GM18870 (cell line): Measurements from ENCODE around the gene PLEKHM3.

Experiments
- ATAC-seq: cut with Tn5 transposase; IDR thresholded peaks from one replicate; pipeline ENCODE4 v1.9.1; 2021; ENCODE audit warnings: moderate library complexity; ENCODE audit not compliant: unreplicated experiment

The PLEKHM3 gene

DNA sequence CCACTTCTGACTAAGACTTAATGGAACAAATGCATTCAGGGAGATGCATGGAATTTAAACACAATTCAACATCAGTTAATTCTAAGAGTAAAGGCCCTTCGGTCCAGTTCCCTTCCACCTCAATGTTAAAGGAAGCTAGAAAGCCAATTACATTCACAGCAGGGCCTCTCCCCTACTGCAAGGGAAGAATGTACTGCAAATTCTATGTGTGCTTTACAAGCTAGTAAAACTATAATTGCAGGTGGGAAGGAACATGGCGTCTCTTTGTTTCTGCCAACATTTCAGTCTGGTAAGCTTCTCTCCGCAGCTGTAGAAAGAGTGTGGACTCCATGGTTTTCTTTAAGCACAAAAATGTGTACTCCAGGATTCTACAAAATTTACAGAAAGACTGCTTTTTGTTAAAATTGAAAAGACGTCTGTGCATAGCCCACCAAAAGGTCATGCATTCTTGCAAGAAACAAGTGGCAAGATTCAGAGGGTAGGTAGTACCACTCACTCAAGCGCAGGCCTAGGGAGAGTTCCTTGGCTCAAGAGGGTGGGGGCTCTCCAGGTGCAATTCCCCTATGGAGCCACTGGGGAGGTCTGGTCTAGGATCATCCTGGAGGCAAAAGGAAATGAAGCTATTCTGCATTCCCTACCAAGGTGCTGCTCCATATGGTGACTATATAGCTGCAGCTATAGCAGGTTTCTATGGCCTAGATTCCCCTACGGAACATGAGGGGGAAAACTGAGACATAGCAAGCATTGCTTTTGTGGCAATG lies 128.6 kb downstream of the PLEKHM3 start:
- no peak for ATAC-seq

DNA sequence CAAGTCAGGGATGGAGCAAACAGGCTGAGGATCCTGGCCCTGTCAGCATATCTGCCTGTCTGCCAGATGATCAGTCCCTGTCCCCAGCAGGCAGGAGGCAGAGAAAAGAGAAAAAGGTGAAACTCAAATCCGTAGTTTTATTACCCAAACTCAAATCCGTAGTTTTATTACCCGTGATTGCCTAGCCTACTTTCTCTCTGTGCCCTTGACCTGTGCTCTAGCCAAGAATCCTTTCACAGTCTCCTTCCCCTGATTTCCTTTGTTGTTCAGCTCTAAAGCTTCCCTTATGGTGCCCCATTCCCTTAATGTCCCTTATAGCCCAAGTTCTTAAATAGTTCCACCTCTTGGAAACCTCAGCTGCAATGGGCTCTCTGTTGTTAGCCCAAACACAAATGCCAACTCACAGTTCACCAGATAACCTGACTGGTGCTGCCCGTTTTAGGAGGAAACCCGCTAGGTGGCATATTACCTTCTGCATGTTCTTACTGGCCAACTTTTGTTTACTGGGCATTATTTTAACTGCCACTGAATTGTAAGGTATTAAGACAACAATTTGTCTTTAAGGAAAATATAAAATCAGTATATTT lies 130.0 kb downstream of the PLEKHM3 start:
- ATAC-seq, result no peak

DNA sequence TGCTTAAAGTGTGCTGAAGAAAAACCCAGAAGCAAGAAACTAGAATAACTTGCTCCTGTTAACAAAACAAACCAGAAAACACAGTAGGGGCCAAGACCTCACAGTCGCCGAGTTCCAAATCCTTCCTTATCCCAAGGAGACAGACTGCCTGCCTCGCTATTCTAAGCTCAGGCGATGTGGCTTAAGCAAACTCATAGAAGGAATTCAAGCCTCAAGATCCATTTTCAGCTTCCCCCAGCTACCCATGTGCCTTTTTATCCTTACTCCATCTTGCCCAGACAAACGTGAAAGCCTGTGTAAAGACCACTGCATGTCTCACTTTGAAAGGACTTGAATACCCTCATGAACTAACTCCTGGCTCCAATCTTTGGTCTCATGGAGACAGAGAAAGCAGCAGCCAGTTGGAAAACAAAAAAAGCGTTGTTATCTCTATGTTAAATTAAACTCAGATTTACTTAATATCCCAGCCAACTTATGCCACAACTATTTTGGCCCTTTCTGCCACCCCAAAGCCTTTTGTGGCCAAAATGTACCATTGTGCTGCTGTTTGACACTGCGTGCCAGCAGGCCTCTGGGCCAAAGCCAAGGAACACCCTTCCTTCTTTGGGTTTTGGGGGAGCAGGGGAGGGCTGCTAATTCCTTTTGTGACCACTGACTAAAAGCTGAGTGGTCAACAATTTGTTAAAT lies 132.5 kb downstream of the PLEKHM3 start:
- ATAC-seq, result no peak

DNA sequence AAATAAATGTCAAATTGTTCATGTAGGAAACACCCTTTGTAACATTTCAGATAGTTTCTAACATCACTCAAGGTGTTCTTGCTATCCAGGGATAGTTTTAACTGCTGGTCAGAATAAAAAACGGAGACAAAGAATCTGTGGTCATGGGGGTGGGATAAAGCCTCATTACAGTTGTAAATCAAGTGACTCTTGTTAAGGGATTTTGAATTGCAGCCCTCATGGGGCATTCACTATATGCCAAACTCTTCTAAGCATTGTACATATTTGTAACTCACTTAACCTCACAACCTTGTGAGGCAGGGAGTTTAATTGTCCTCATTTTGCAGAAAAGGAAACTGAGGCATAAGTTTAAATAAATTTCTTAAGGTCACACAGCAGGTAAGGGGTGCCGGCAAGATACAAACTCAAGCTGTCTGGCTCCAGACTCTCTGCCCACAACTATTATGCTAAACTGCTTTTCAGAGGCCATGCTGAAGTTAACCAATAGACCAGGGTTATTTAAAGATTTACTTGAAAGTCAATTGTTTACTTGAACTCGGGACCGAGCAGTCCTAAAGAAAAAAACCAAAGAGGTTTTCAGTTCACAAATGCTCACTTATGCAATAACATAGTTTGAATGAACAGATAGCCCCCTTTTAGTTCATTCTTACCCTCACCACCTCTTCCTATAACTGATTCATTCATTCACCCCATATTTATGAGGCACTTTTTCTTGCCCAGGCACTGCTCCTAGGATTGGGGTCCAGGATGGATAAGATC lies 134.1 kb downstream of the PLEKHM3 start:
- no peak for ATAC-seq

DNA sequence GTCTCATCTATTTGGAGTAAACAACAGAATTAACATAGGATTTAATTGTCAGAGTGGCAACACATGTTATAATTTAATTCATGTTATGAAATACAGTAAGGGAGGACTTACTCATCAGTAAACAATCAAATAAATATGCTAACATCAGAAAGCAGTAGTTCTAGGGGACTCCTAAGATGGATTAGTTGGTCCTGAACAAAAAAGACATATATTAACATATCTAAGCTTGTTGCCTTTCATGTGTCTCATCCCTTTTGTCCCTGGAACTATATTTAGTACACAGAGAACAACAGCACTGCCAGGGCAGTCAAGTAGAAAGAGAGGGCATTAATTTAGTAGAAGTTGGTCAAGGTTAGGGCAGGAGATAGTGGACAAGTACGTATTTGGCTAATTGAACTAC lies 137.8 kb downstream of the PLEKHM3 start:
- no peak for ATAC-seq

DNA sequence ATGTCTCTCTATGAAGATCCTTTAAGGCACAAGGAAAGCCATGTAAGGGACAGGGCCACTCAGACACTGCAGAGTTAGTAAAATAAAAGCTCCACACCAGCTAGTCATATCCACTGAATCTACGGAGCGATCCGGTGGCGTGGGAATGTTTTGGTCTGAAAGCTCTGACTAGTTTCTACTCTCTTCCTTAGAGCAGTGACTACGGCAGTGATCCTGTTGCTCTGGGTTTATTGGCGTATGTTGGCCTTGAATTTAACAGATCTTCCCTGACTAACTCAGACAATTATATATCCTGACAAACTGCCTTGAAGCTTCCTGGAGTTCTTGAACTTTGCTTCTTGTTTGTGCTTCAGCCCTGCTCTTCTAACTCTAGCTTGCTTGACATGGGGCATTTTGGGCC lies 140.3 kb downstream of the PLEKHM3 start:
- no peak for ATAC-seq

DNA sequence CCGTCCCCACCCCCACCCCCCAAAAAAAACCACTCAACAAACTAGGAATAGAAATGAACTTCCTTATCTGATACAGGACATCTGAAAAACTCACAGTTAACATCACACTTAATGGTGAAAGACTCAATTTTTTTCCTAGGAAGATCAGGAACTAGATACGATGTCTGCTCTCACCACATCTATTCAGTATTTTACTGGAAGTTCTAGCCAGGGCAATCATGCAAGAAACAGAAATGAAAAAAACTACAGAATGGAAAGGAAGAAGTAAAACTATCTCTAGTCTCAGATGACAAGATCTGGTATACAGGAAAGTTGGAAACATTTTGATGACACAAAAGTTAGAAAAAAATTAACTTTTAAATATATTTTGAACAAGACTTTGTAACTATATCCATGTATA lies 141.2 kb downstream of the PLEKHM3 start:
- ATAC-seq, result no peak

DNA sequence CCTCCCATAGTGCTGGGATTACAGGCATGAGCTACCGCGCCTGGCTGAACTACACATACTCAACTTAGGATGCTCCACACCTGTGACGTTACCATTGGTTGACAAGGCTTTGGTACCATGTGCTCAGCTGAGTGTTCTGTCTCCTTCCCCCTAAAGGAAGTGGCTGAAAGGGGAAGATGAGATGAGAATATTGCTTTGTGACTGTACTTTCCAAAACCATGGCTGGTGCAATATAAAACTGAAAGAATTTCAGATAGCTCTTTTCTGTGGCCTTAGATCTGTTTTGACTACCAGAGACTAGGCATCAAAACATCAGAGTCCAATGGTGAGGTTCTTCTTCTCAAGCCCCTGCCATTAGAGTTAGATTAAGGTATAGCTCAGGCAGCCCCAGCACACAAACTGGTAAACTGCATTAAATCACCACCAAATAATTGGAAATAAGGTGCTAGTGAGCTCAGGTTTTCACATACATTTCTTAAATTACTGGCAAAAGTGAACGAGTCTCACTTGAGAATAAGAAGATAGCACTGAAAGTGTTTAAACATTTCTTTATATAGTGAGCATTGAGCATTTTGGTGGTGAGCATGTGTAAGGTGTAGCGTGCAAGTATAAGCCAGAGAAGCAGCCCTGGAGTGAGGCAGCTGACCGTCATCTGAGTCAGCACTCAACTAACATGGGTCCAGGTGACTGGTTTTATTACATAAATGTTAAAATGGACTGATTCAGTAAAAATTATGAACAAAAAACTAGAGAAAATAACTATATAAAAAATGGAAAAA lies 142.1 kb downstream of the PLEKHM3 start:
- peak; percentile 66 for ATAC-seq

DNA sequence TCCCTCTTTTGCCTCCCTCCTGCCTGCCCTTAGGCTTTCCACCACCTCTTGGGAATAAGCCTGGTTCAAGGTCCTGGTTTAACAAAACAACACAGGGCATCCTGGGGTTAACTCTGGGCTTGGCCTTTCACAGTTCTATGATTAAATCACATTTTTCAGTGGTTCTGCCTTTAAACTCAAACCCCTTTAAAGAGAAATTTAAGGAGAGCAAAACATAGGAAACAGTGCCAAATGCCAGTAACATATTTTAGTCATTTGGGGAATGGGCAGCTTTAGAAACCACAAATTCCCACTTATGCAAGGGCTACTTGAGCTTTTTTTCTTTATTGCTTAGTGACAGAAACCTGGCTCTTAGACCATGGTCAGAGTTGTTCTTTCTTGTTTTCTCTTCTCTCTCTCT lies 143.4 kb downstream of the PLEKHM3 start:
- ATAC-seq, result no peak

DNA sequence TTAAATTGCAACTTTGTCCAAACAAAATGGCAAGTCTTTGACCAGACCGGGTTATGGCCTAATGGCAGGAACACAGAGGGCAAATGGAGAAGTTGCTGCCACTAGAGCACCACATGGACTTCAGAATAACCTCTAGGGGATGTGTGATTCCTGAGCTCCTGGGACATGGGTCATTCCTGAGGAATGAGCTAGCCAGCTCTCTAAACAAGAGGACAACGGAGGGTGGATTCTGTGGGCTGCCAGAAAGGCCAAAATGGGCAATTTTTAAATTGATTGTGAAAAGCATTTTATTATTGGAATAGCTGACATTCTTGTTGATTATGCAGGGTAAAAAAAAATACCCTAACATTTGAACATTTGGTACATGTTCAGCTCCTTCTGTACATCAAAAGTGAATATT lies 145.8 kb downstream of the PLEKHM3 start:
- ATAC-seq, result no peak

DNA sequence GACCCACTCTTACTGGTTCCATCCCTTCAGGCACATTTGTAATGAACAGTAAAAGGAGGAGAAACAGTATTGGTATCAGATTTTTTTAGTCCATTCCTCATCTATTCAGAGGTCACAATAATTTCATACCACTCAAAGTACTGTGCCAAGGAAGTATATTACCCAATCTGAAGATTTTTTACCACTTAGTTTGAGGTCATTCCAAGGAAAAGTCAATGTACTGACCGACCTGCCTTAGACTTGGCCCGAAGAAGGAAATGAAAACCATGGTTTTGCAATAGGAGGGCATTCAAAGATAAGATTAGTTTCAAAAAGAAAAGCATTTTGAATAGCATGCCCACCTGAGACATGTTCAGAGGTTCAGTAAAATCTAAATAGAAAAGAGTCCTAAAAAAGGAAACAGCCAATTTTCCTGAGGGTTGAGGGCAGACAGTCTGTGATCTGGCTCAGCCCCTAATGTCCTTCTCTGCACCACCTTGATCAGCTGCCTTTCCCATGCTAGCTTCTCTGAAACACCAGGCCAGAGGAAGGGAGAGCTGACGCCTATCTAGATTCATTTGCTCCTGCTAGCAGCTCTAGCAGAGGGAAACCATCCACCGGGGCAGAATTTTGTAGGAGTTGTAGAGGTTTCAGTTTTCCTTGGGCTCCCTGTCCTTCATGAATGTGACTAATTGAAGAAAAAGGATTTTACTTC lies 148.3 kb downstream of the PLEKHM3 start:
- ATAC-seq, result no peak

DNA sequence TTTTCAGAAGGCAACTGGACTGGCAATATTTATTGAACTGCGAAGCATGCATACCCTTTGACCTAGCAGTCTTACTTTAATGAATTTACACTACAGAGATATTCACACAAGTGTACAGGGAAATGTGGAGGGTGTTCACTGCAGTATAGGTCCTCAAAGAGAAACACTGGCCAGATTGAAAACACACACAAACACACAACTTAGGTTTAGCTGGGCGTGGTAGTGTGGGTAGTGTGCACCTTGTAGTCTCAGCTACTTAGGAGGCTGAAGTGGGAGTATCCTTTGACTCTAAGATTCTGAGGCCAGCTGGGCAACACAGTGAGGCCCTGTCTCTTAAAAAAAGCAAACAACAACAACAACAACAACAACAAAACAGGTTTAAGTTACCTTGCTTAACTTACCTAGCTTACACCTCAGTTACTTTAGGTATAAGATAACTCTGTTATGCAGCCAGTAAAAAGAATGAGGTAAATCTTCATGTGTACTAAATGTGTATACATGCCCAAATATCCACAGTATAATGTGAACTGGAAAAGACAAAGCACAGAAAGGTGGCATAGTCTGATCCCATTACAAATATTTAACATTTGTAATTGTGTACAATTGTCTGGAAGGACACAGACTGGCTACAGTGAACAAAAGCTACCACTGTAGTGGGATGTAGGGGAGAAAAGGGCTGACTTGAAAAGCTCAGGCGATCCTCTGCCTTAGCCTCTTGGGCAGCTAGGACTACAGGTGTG lies 149.7 kb downstream of the PLEKHM3 start:
- no peak for ATAC-seq

DNA sequence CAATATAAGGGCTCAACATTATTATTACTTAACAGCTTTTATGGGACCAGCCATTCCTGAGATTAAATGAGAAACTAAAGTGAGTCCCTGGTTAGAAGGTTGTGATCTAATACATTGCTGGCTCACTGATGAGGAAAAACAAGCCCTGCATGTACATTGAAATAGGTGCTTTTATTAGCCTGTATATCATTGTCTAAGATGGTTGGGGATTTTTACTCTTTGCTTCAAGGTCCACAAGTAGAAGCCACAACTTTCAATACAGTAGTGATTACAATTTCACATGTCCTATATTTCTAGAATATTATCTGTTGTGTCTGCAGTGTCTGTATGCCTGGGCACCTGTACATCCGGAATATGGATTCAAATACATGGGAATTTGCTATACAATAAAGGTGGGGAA lies 151.5 kb downstream of the PLEKHM3 start:
- peak; percentile 82 for ATAC-seq

DNA sequence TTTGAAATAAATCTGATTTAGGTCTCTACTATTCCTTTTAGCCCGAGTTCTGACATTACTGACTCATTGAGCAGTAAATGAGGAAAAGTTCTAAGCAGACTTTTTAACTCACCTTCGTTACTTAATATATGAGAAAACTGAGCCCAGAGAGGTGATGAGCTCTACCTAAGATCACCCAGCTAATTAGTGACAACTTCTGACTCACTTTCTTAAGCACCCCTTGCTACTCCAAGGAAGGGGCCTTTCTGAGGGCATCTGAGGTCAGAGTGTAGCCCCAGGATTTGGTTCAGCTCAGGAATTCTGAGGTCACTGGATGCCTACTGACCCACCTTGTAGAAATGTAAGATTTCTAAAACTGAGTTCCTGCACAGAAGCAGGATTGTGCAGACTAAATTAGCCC lies 153.4 kb downstream of the PLEKHM3 start:
- no peak for ATAC-seq

DNA sequence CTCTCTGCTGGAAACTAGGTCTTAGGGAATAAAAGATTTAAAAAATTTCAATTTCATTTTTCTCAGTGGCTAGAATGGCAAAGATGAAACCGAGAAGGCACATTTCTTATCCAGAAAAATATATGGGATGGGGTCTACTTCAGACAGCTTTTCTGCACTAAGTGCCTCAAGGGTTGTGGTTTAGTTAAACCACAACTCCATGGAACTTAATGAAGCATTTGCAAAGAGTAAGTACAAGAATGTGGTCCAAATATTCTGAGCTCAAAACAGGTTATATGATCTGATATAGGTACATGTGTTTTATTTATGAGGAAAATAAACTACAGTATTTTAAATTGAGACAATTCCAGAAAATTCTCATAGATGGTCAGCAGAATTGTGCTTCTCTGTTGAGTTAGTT lies 153.8 kb downstream of the PLEKHM3 start:
- ATAC-seq, result no peak

DNA sequence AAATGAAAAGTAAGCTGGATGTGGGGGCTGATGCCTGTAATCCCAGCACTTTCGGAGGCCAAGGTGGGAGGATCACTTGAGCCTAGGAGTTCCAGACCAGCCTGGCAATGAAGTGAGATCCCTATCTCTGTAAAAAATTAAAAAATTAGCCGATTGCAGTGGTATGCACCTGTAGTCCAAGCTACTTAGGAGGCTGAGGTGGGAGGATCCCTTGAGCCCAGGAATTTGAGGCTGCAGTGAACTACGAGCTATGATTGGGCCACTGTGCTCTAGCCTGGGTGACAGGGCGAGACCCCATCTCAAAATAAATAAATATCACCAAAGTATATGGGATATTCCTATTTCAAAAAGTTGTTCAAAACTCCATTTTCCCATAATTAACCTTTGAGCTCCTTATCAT lies 154.5 kb downstream of the PLEKHM3 start:
- ATAC-seq, result no peak

DNA sequence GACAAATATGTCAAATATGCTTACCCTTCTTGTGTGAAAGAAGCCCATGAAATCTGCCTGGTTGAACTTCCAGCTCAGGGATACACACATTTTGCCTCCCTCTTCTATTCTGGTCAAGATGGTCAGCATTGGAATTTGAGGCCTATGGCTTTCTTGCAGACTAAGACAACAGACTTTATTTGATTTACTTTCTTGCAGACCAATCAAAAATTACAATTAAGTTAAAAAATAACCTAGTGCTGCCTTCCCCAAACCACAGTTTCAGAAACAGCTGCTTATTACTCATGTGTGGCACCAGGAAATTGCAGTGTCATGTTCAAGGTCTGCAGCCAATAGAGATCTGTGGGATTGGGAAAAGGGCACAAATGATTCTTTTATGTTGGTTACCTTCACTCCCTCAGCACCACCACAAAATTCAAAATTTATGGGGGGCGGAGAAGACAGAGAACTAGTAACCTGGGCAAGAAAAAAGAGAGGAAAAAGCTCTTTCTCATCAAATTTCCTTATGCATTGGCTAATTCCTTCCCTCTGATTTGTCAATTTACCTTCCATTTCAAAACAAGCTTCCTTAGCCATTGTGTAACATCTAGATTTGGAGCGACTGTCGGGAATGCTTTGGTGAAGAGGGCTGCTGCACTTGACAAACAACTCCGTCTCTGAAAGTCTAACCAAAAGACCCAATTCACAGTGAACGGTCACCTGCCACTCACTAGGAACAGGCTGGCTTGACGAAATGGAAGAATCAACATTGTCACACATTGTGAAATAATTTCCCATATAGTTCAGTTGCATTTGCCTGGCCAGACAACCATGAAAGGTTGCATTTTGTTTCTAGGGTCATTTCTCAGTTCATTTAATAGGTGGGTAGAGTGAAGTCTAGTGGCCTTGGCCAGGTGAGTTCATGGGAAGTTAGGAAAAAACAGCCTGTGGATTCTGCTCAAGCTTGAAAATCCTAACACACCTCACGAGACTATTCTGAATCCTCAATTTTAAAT lies 155.2 kb downstream of the PLEKHM3 start:
- peak; percentile 50 for ATAC-seq

DNA sequence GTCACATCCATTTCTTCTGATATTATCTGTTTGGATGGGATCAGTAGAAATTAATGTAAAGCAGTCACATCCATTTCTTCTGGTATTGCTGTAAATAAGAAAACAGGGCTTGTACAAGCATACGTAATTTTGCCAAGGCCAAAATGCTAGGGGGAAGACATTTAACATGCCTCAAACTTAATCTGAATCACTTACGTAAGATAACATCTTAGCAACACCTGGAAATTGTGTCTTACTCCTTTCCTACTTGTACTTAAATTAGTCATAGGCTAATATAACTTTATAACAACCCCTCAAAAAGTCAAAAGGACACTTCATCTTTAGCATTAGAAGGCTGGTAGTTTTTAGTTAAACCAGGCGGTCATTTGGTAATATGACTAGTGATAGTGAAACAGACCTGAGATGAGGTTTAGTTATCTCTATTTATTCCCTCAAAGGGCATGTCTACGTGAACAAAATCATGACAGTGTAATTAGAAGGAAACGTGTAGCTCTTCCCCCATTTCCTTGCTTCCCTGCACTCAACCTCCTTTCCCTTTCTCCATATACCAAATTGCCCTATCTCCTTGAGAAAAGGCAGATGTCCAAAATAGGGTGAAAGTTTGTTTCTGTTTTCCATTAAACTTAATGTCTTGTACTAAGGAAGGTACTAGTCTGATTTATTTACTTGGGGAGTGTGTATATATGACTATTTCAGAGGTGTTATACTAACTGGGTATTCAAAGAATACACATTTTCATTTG lies 156.3 kb downstream of the PLEKHM3 start:
- ATAC-seq, result no peak
